PFSK-1 (cell line): ENCODE results near the gene SETD2.

Experiments used
- POLR2AphosphoS5 ChIP-seq: IDR thresholded peaks from 2 replicates; pipeline ENCODE4 v1.6.1; 2012; ENCODE audit warnings: low read depth, mild to moderate bottlenecking, control low read depth, low read length, moderate library complexity
- REST ChIP-seq, 2 experiments: IDR thresholded peaks; 2 replicates each; pipeline versions ENCODE4 v1.6.1 to v1.8.0; 2011 to 2012; ENCODE audit warnings: low read depth in 2 of 2, low read length in 2 of 2, control low read depth in 1 of 2, inconsistent platforms in 1 of 2, mild to moderate bottlenecking in 1 of 2, moderate library complexity in 1 of 2; ENCODE audit not compliant: insufficient read depth in 1 of 2

GRCh38 chr3:47013231-47013630 is 150.7 kb downstream of the SETD2 start:
- TF ChIP-seq POLR2AphosphoS5 (no peak), REST (IDR thresholded peaks at IDR 0.05; ENCODE audit: insufficient read depth in 1 of 2, low read depth in 2 of 2, low read length in 2 of 2) (no peak)
